OCI-LY3 (cell line): ENCODE measurements around the gene NR2F1-AS1.
A peak's percentile ranks its signal among the peaks of the same experiment; 100 is the strongest.

Experiments used
- H2AFZ ChIP-seq: fragments of 200-600, 300-600 bp; shearing (Covaris generic); 2 replicates; pipeline ENCODE4 v1.6.0; 2014; ENCODE audit warnings: antibody characterized with exemption, low read depth, low read length
- H3K27ac ChIP-seq: fragments of 200-600, 300-600 bp; sonication (generic); 2 replicates; pipeline ENCODE4 v1.5.1; 2014; ENCODE audit warnings: mild to moderate bottlenecking, low read length, moderate library complexity, mixed read lengths
- H3K27me3 ChIP-seq: fragments of 200-600, 300-600 bp; sonication (generic); 2 replicates; pipeline ENCODE4 v1.6.1; 2014; ENCODE audit warnings: low read depth, low read length, mixed read lengths
- H3K36me3 ChIP-seq: fragments of 200-600, 300-600 bp; sonication (generic); replicated peaks from 2 replicates; pipeline ENCODE3; 2014; ENCODE audit warnings: low read depth, low read length, mixed read lengths
- H3K4me1 ChIP-seq: fragments of 300-600, 200-600 bp; sonication (generic); 2 replicates; pipeline ENCODE4 v1.6.1; 2014; ENCODE audit warnings: low read length, mixed read lengths
- H3K4me2 ChIP-seq: fragments of 200-600, 300-600 bp; sonication (generic); 2 replicates; pipeline ENCODE4 v1.6.1; 2014; ENCODE audit warnings: low read length, mixed read lengths
- H3K4me3 ChIP-seq: fragments of 300-600, 200-600 bp; sonication (generic); 2 replicates; pipeline ENCODE4 v1.5.1; 2014; ENCODE audit warnings: antibody characterized with exemption, mild to moderate bottlenecking, low read length, moderate library complexity
- H3K79me2 ChIP-seq: fragments of 300-600, 200-600 bp; shearing (Covaris generic); 2 replicates; pipeline ENCODE4 v1.6.1; 2014; ENCODE audit warnings: mild to moderate bottlenecking, low read length, mixed read lengths
- H3K9ac ChIP-seq: fragments of 300-600, 200-600 bp; shearing (Covaris generic); 2 replicates; pipeline ENCODE4 v1.6.0; 2014; ENCODE audit warnings: mild to moderate bottlenecking, low read length, moderate library complexity
- H3K9me3 ChIP-seq: fragments of 200-600, 300-600 bp; shearing (Covaris generic); 2 replicates; pipeline ENCODE4 v1.6.1; 2014; ENCODE audit warnings: low read length, mixed read lengths; ENCODE audit not compliant: insufficient read depth
- H4K20me1 ChIP-seq: fragments of 200-600, 300-600 bp; sonication (generic); 2 replicates; pipeline ENCODE4 v1.6.1; 2016; ENCODE audit warnings: low read length, mixed read lengths; ENCODE audit not compliant: insufficient read depth
- CTCF ChIP-seq: fragments of 200-600, 300-600 bp; sonication (generic); IDR thresholded peaks from 2 replicates; pipeline ENCODE4 v1.5.1; 2014; ENCODE audit warnings: antibody characterized with exemption, low read length, low read depth
- EZH2phosphoT487 ChIP-seq: fragments of 200-600 bp; shearing (Covaris generic); IDR thresholded peaks from 2 replicates; pipeline ENCODE4 v1.6.1; 2018; ENCODE audit warnings: antibody characterized with exemption, mixed run types, low read depth

The NR2F1-AS1 gene

GRCh38 chr5:93584596-93585040 lies 3.6 kb upstream of the NR2F1-AS1 start:
- Histone ChIP-seq H3K9me3 (no peaks in the 10 kb centered on the region), H3K79me2 (no peaks in the 10 kb centered on the region), H4K20me1 (no peaks in the 10 kb centered on the region), H2AFZ (no peak overlapping the region), H3K4me2 (peak overlapping the region; percentile 92; the same call in 1 of the 2 replicates), H3K36me3 (no peaks in the 10 kb centered on the region), H3K4me1 (peaks cover 6% of the 10 kb centered on the region; the same call in 1 of the 2 replicates), H3K27me3 (0 out of 2 replicates have a peak, but pooled peaks cover 3% of the 10 kb centered on the region), H3K27ac (no peak overlapping the region), H3K9ac (peak overlapping the region; percentile 63), H3K4me3 (peak overlapping the region; percentile 88)
- TF ChIP-seq CTCF, result no peak
- TF ChIP-seq EZH2phosphoT487, result no peak

GRCh38 chr5:93583768-93584595 lies 3.0 kb upstream of the NR2F1-AS1 start:
- peaks cover 6% of the 10 kb centered on the region; the same call in 1 of the 2 replicates for H3K4me1 ChIP-seq
- H3K9ac ChIP-seq, result peak overlapping the region; percentile 63
- H3K79me2 ChIP-seq, result no peaks in the 10 kb centered on the region
- no peaks in the 10 kb centered on the region for H4K20me1 ChIP-seq
- H3K27ac ChIP-seq, result no peak overlapping the region
- H3K4me2 ChIP-seq, result peak overlapping the region; percentile 94
- no peak for TF ChIP-seq CTCF
- no peak for TF ChIP-seq EZH2phosphoT487
- 0 out of 2 replicates have a peak, but pooled peaks cover 3% of the 10 kb centered on the region for H3K27me3 ChIP-seq
- H2AFZ ChIP-seq, result no peak overlapping the region
- no peaks in the 10 kb centered on the region for H3K9me3 ChIP-seq
- no peaks in the 10 kb centered on the region for H3K36me3 ChIP-seq
- H3K4me3 ChIP-seq, result peak overlapping the region; percentile 88

GRCh38 chr5:93583439-93583767 lies 2.4 kb upstream of the NR2F1-AS1 start:
- H2AFZ ChIP-seq, result peak overlapping the region; percentile 65; the same call in 1 of the 2 replicates
- H3K36me3 ChIP-seq, result no peaks in the 10 kb centered on the region
- no peaks in the 10 kb centered on the region for H3K79me2 ChIP-seq
- TF ChIP-seq CTCF (no peak), EZH2phosphoT487 (no peak)
- H3K27ac ChIP-seq, result peak overlapping the region; percentile 14; the same call in 1 of the 2 replicates
- H4K20me1 ChIP-seq, result no peaks in the 10 kb centered on the region
- H3K4me3 ChIP-seq, result peak overlapping the region; percentile 88
- H3K4me1 ChIP-seq, result peaks cover 6% of the 10 kb centered on the region; the same call in 1 of the 2 replicates
- peak overlapping the region; percentile 63 for H3K9ac ChIP-seq
- H3K27me3 ChIP-seq, result 0 out of 2 replicates have a peak, but pooled peaks cover 3% of the 10 kb centered on the region
- peak overlapping the region; percentile 94 for H3K4me2 ChIP-seq
- no peaks in the 10 kb centered on the region for H3K9me3 ChIP-seq

- Histone ChIP-seq H3K4me2 (peak within 1 kb of the TSS; percentile 94), H3K27me3 (0 out of 2 replicates have a peak, but pooled peaks cover 3% of the 10 kb centered on the region), H3K9ac (peak within 1 kb of the TSS; percentile 63), H3K79me2 (no peaks in the 10 kb centered on the region), H4K20me1 (no peaks in the 10 kb centered on the region), H3K9me3 (no peaks in the 10 kb centered on the region), H3K27ac (peak within 1 kb of the TSS; percentile 14; the same call in 1 of the 2 replicates), H3K4me1 (peaks cover 6% of the 10 kb centered on the region; the same call in 1 of the 2 replicates), H3K36me3 (no peaks in the 10 kb centered on the region), H2AFZ (peak within 1 kb of the TSS; percentile 77), H3K4me3 (peak within 1 kb of the TSS; percentile 88)
- TF ChIP-seq CTCF (no peak), EZH2phosphoT487 (no peak)
These were observed 1.8 kb upstream of the NR2F1-AS1 start, which contains the start of gene NR2F1 for GRCh38 chr5:93582677-93583438. Gene NR2F1 (plus strand): TSS chr5:93583222. CDS start chr5:93585024, 1,802 bp downstream.
